Mesenchymal stem cell (in vitro differentiated cells and primary cell): Measurements from ENCODE around the gene ATL2.
A peak's percentile ranks its signal among the peaks of the same experiment; 100 is the strongest.

Experiments used
- DNase-seq: peaks from one replicate; pipeline ENCODE4 v3.0.0-alpha.2; 2013
- H2AFZ ChIP-seq: one replicate; pipeline ENCODE4 v1.6.1; 2013; ENCODE audit warnings: low read depth, mild to moderate bottlenecking, control low read depth, inconsistent platforms, low read length, moderate library complexity
- H2AK5ac ChIP-seq: 2 replicates; pipeline ENCODE4 v1.6.1; 2013; ENCODE audit warnings: low read length, moderate library complexity, mild to moderate bottlenecking, inconsistent platforms; ENCODE audit not compliant: severe bottlenecking
- H2BK120ac ChIP-seq: one replicate; pipeline ENCODE4 v1.6.1; 2013; ENCODE audit warnings: low read depth, mild to moderate bottlenecking, inconsistent platforms, low read length, moderate library complexity
- H2BK12ac ChIP-seq, 2 experiments: one replicate each; pipeline ENCODE4 v1.6.1; 2013; ENCODE audit warnings: inconsistent platforms in 2 of 2, low read length in 2 of 2, mild to moderate bottlenecking in 2 of 2, moderate library complexity in 2 of 2, control low read depth in 1 of 2
- H2BK15ac ChIP-seq: one replicate; pipeline ENCODE4 v1.6.1; 2013; ENCODE audit warnings: mild to moderate bottlenecking, low read depth, inconsistent platforms; ENCODE audit not compliant: poor library complexity, severe bottlenecking
- H2BK5ac ChIP-seq: 2 replicates; pipeline ENCODE4 v1.6.1; 2013; ENCODE audit warnings: low read depth, mild to moderate bottlenecking, low read length, control low read depth, inconsistent platforms; ENCODE audit not compliant: poor library complexity, severe bottlenecking
- H3K14ac ChIP-seq, 2 experiments: one replicate each; pipeline ENCODE4 v1.6.1; 2013; ENCODE audit warnings: inconsistent platforms in 2 of 2, low read length in 2 of 2, control low read depth in 1 of 2, mild to moderate bottlenecking in 1 of 2, moderate library complexity in 1 of 2
- H3K18ac ChIP-seq, 2 experiments: one replicate each; pipeline ENCODE4 v1.6.1; 2013; ENCODE audit warnings: inconsistent platforms in 2 of 2, low read length in 2 of 2, control low read depth in 1 of 2, low read depth in 1 of 2, mild to moderate bottlenecking in 1 of 2
- H3K23ac ChIP-seq, 2 experiments: one replicate each; pipeline ENCODE4 v1.6.1; 2013; ENCODE audit warnings: inconsistent platforms in 2 of 2, low read length in 2 of 2, mild to moderate bottlenecking in 2 of 2, moderate library complexity in 2 of 2, control low read depth in 1 of 2
- H3K27ac ChIP-seq: 2 replicates; pipeline ENCODE4 v1.5.1; 2013; ENCODE audit warnings: mild to moderate bottlenecking, moderate library complexity, low read length, control low read depth, inconsistent platforms; ENCODE audit not compliant: poor library complexity, severe bottlenecking
- H3K27me3 ChIP-seq, 2 experiments: 2 replicates each; pipeline versions ENCODE4 v1.6.1 to v1.7.0; 2013; ENCODE audit warnings: low read length in 2 of 2, mild to moderate bottlenecking in 2 of 2, moderate library complexity in 2 of 2, control low read depth in 1 of 2, inconsistent platforms in 1 of 2; ENCODE audit not compliant: control insufficient read depth in 1 of 2, insufficient read depth in 1 of 2
- H3K36me3 ChIP-seq, 2 experiments: 2 replicates each; pipeline versions ENCODE4 v1.6.1 to v1.7.0; 2013; ENCODE audit warnings: low read length in 2 of 2, control low read depth in 1 of 2, inconsistent platforms in 1 of 2, low read depth in 1 of 2, mild to moderate bottlenecking in 1 of 2; ENCODE audit not compliant: insufficient read depth in 2 of 2, control insufficient read depth in 1 of 2
- H3K4ac ChIP-seq, 2 experiments: one replicate each; pipeline ENCODE4 v1.6.1; 2013; ENCODE audit warnings: inconsistent platforms in 2 of 2, low read length in 2 of 2, mild to moderate bottlenecking in 2 of 2, moderate library complexity in 2 of 2, control low read depth in 1 of 2, low read depth in 1 of 2
- H3K4me1 ChIP-seq: 2 replicates; pipeline ENCODE4 v1.6.1; 2013; ENCODE audit warnings: low read depth, low read length, control low read depth; ENCODE audit not compliant: control insufficient read depth, insufficient read depth
- H3K4me2 ChIP-seq: 2 replicates; pipeline ENCODE4 v1.6.1; 2013; ENCODE audit warnings: low read length, mild to moderate bottlenecking, inconsistent platforms; ENCODE audit not compliant: poor library complexity, severe bottlenecking
- H3K4me3 ChIP-seq, 2 experiments: 2 replicates each; pipeline versions ENCODE4 v1.5.1 to v1.7.0; 2013; ENCODE audit warnings: low read length in 2 of 2, mild to moderate bottlenecking in 2 of 2, control low read depth in 1 of 2, low read depth in 1 of 2; ENCODE audit not compliant: insufficient read depth in 1 of 2
- H3K79me1 ChIP-seq: replicated peaks from 2 replicates; pipeline ENCODE4 v1.6.1; 2013; ENCODE audit warnings: mild to moderate bottlenecking, control low read depth, low read length, inconsistent platforms; ENCODE audit not compliant: poor library complexity, severe bottlenecking
- H3K9ac ChIP-seq: 2 replicates; pipeline ENCODE4 v1.7.0; 2013; ENCODE audit warnings: mild to moderate bottlenecking, low read length, moderate library complexity
- H3K9me3 ChIP-seq: 2 replicates; pipeline ENCODE4 v1.7.0; 2013; ENCODE audit warnings: mild to moderate bottlenecking, low read length; ENCODE audit not compliant: control insufficient read depth
- H4K8ac ChIP-seq: one replicate; pipeline ENCODE4 v1.6.1; 2013; ENCODE audit warnings: inconsistent platforms, mild to moderate bottlenecking, low read length, moderate library complexity
- H4K91ac ChIP-seq: one replicate; pipeline ENCODE4 v1.6.1; 2013; ENCODE audit warnings: mild to moderate bottlenecking, low read length, inconsistent platforms
- WGBS: methylation state at CpG from one replicate; pipeline ENCODE4 v1.1.7; 2013; ENCODE audit warnings: mixed read lengths; 5-methylcytosine and 5-hydroxymethylcytosine counted together

ATL2 gene

GRCh38 chr2:38294597-38294996 is 82.5 kb downstream of the ATL2 start:
- Histone ChIP-seq H3K9ac (no peak overlapping the region), H2AFZ (no peak overlapping the region), H3K18ac (no peak overlapping the region), H4K8ac (no peak overlapping the region), H3K79me1 (no peaks in the 10 kb centered on the region), H3K23ac (no peak overlapping the region), H4K91ac (no peak overlapping the region), H2BK15ac (no peak overlapping the region), H3K4me3 (no peak overlapping the region), H3K4ac (no peak overlapping the region), H2AK5ac (no peak overlapping the region), H3K9me3 (no peaks in the 10 kb centered on the region), H3K4me2 (no peak overlapping the region), H3K14ac (no peak overlapping the region), H3K27me3 (no peaks in the 10 kb centered on the region), H2BK120ac (no peak overlapping the region), H2BK12ac (no peak overlapping the region), H3K36me3 (peaks cover 0 to 44% of the 10 kb centered on the region in 2 experiments), H2BK5ac (no peak overlapping the region), H3K4me1 (no peaks in the 10 kb centered on the region), H3K27ac (no peak overlapping the region)
- no peak for DNase-seq

GRCh38 chr2:38293152-38293865 is 83.8 kb downstream of the ATL2 start:
- H3K79me1 ChIP-seq: no peaks in the 10 kb centered on the region
- H4K8ac ChIP-seq: no peak overlapping the region
- H3K27me3 ChIP-seq: no peaks in the 10 kb centered on the region

DNA sequence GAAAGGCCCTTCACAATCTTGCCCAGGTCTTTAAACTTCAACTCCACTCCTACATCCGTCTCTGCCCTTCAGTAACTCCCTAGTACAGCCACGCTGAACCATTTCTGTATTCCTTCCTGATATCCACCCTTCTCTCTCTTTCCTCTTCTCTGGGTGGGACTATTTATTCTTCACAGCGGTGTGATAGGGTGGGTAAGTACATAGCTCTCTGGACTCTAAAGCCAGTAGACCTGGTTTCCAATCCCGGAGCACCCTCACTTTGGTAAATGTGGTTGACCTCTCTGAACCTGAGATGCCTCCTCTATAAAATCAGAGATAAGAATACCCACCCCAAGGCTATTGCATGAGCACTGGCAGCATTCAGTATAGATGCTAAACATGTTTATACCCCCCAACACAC is 86.7 kb downstream of the ATL2 start:
- Histone ChIP-seq H3K4me3 (no peak overlapping the region), H3K79me1 (no peaks in the 10 kb centered on the region), H3K23ac (no peak overlapping the region), H3K27me3 (no peaks in the 10 kb centered on the region), H3K4me2 (no peak overlapping the region), H3K14ac (no peak overlapping the region), H3K18ac (no peak overlapping the region), H2BK15ac (no peak overlapping the region), H4K91ac (no peak overlapping the region), H3K9ac (no peak overlapping the region), H2AFZ (no peak overlapping the region), H3K4me1 (no peaks in the 10 kb centered on the region), H2BK12ac (no peak overlapping the region), H2AK5ac (no peak overlapping the region), H2BK5ac (no peak overlapping the region), H3K4ac (no peak overlapping the region), H3K36me3 (peaks cover 0 to 3% of the 10 kb centered on the region in 2 experiments), H2BK120ac (no peak overlapping the region), H4K8ac (no peak overlapping the region), H3K27ac (no peak overlapping the region), H3K9me3 (no peaks in the 10 kb centered on the region)
- WGBS: 80% methylated on average over 4 of the region's 4 CpGs
- DNase-seq: no peak

More at GRCh38 chr2:38293152-38293865, 83.8 kb downstream of the ATL2 start:
- Histone ChIP-seq H2BK120ac (no peak overlapping the region), H3K4me2 (no peak overlapping the region), H3K9me3 (no peaks in the 10 kb centered on the region), H3K9ac (no peak overlapping the region), H3K4me3 (peak overlapping the region in 1 of 2 experiments; percentile 19), H2AK5ac (no peak overlapping the region), H2BK5ac (no peak overlapping the region), H3K27ac (no peak overlapping the region), H4K91ac (no peak overlapping the region), H3K18ac (no peak overlapping the region), H3K14ac (no peak overlapping the region), H3K36me3 (peaks cover 0 to 33% of the 10 kb centered on the region in 2 experiments), H3K4me1 (no peaks in the 10 kb centered on the region), H2BK15ac (no peak overlapping the region), H3K4ac (no peak overlapping the region), H3K23ac (no peak overlapping the region), H2AFZ (no peak overlapping the region), H2BK12ac (no peak overlapping the region)
- 97% methylated on average over 6 of the region's 7 CpGs for WGBS
- no peak for DNase-seq

- H2BK5ac ChIP-seq: no peak overlapping the region
- H2AK5ac ChIP-seq: no peak overlapping the region
- H2AFZ ChIP-seq: no peak overlapping the region
- H3K4me2 ChIP-seq: no peak overlapping the region
- H3K36me3 ChIP-seq: no peaks in the 10 kb centered on the region
- no peak overlapping the region for H3K9ac ChIP-seq
- no peak overlapping the region for H3K4me3 ChIP-seq
- H3K14ac ChIP-seq: no peak overlapping the region
- H3K27me3 ChIP-seq: peaks cover 0 to 2% of the 10 kb centered on the region in 2 experiments
- no peak overlapping the region for H3K27ac ChIP-seq
- DNase-seq: no peak
- no peaks in the 10 kb centered on the region for H3K4me1 ChIP-seq
- H2BK15ac ChIP-seq: no peak overlapping the region
- H3K4ac ChIP-seq: no peak overlapping the region
- no peak overlapping the region for H3K23ac ChIP-seq
- H4K8ac ChIP-seq: no peak overlapping the region
- H3K79me1 ChIP-seq: no peaks in the 10 kb centered on the region
- no peak overlapping the region for H2BK120ac ChIP-seq
- no peak overlapping the region for H4K91ac ChIP-seq
- H3K9me3 ChIP-seq: no peaks in the 10 kb centered on the region
- no peak overlapping the region for H3K18ac ChIP-seq
- H2BK12ac ChIP-seq: no peak overlapping the region
- 33% methylated on average over 3 of the region's 3 CpGs for WGBS
Observed at GRCh38 chr2:38284971-38285370, 92.1 kb downstream of the ATL2 start.
